NT2/D1 (cell line): ENCODE results near the gene RPP25L.
"Not testable (repeated sequence)": the region's sequence is repeated elsewhere in the genome, so short reads cannot be mapped to it uniquely, and the experiment has no call there.

Source experiments
- DNase-seq: peaks from one replicate; pipeline ENCODE4 v3.0.0-alpha.2; 2011; ENCODE audit warnings: low read depth, low spot score
- H3K27me3 ChIP-seq: 2 replicates; pipeline ENCODE4 v1.6.0; 2011; ENCODE audit warnings: mild to moderate bottlenecking; ENCODE audit not compliant: insufficient read length, insufficient read depth
- H3K36me3 ChIP-seq: 2 replicates; pipeline ENCODE4 v1.6.1; 2011; ENCODE audit warnings: mild to moderate bottlenecking, low read length, mixed read lengths; ENCODE audit not compliant: insufficient read depth, insufficient read length
- H3K4me1 ChIP-seq: 2 replicates; pipeline ENCODE4 v1.5.1; 2011; ENCODE audit not compliant: insufficient read depth, insufficient read length
- H3K4me3 ChIP-seq: 2 replicates; pipeline ENCODE4 v1.5.1; 2011; ENCODE audit warnings: low read depth; ENCODE audit not compliant: insufficient read length
- H3K9ac ChIP-seq: 2 replicates; pipeline ENCODE4 v1.6.0; 2011; ENCODE audit warnings: low read depth; ENCODE audit not compliant: insufficient read length
- H3K9me3 ChIP-seq: 2 replicates; pipeline ENCODE4 v1.5.1; 2011; ENCODE audit warnings: mild to moderate bottlenecking, low read length; ENCODE audit not compliant: insufficient read depth
- SUZ12 ChIP-seq: IDR thresholded peaks from 2 replicates; pipeline ENCODE4 v1.6.1; 2011; ENCODE audit not compliant: insufficient read length, insufficient read depth; ENCODE audit errors: extremely low read depth
- YY1 ChIP-seq: IDR thresholded peaks from 2 replicates; pipeline ENCODE4 v1.6.1; 2011; ENCODE audit not compliant: insufficient read length, insufficient read depth
- ZNF274 ChIP-seq: IDR thresholded peaks from 2 replicates; pipeline ENCODE4 v1.6.1; 2011; ENCODE audit warnings: mild to moderate bottlenecking, low read depth, low read length

The RPP25L gene

GRCh38 chr9:34647084-34647403, 35.1 kb upstream of the RPP25L start:
- Histone ChIP-seq H3K36me3 (peaks cover 39% of the 10 kb centered on the region), H3K9me3 (no peaks in the 10 kb centered on the region), H3K27me3 (no peaks in the 10 kb centered on the region), H3K4me1 (peaks cover 16% of the 10 kb centered on the region), H3K4me3 (peak overlapping the region; percentile 78), H3K9ac (peak overlapping the region; percentile 92)
- DNase-seq = no peak
- TF ChIP-seq ZNF274 (no peak), YY1 (no peak), SUZ12 (no peak)

- peak; percentile 84 for DNase-seq
- Histone ChIP-seq H3K27me3 (no peaks in the 10 kb centered on the region), H3K4me3 (peak within 1 kb of the TSS; percentile 78), H3K9ac (peak within 1 kb of the TSS; percentile 92), H3K36me3 (peaks cover 39% of the 10 kb centered on the region), H3K4me1 (peaks cover 16% of the 10 kb centered on the region), H3K9me3 (no peaks in the 10 kb centered on the region)
- TF ChIP-seq YY1 = no peak
- TF ChIP-seq SUZ12 = no peak
- TF ChIP-seq ZNF274 = no peak
Observed at GRCh38 chr9:34646211-34647083, 34.5 kb upstream of the RPP25L start, which contains the start of gene GALT. GALT (plus strand) TSS chr9:34646675; CDS start chr9:34646705, 30 bp downstream.

GRCh38 chr9:34644766-34645314, 32.9 kb upstream of the RPP25L start:
- no peak for TF ChIP-seq SUZ12
- no peak for TF ChIP-seq YY1
- TF ChIP-seq ZNF274 = no peak
- Histone ChIP-seq H3K4me1 (peaks cover 12% of the 10 kb centered on the region), H3K36me3 (peaks cover 26% of the 10 kb centered on the region), H3K9me3 (no peaks in the 10 kb centered on the region), H3K4me3 (no peak overlapping the region), H3K9ac (no peak overlapping the region), H3K27me3 (no peaks in the 10 kb centered on the region)
- no peak for DNase-seq

- TF ChIP-seq YY1 = no peak
- TF ChIP-seq ZNF274 = no peak
- TF ChIP-seq SUZ12 = no peak
- Histone ChIP-seq H3K36me3 (peaks cover 4% of the 10 kb centered on the region), H3K4me3 (no peak overlapping the region), H3K27me3 (no peaks in the 10 kb centered on the region), H3K4me1 (peaks cover 9% of the 10 kb centered on the region), H3K9ac (no peak overlapping the region), H3K9me3 (no peaks in the 10 kb centered on the region)
- no peak for DNase-seq
Observed at GRCh38 chr9:34642679-34643078, 30.8 kb upstream of the RPP25L start.

GRCh38 chr9:34639322-34639721, 27.4 kb upstream of the RPP25L start:
- H3K4me1 ChIP-seq = peaks cover 12% of the 10 kb centered on the region
- not testable (repeated sequence) for H3K27me3 ChIP-seq, H3K4me3 ChIP-seq, H3K9me3 ChIP-seq, H3K9ac ChIP-seq, DNase-seq
- peaks cover 18% of the 10 kb centered on the region for H3K36me3 ChIP-seq

GRCh38 chr9:34638138-34638445, 26.2 kb upstream of the RPP25L start:
- no peaks in the 10 kb centered on the region for H3K27me3 ChIP-seq
- peaks cover 18% of the 10 kb centered on the region for H3K36me3 ChIP-seq
- H3K9me3 ChIP-seq = no peaks in the 10 kb centered on the region
- peaks cover 15% of the 10 kb centered on the region for H3K4me1 ChIP-seq
- TF ChIP-seq ZNF274 = no peak
- no peak for TF ChIP-seq SUZ12
- TF ChIP-seq YY1 = no peak
- no peak for DNase-seq
- peak overlapping the region; percentile 94 for H3K4me3 ChIP-seq
- H3K9ac ChIP-seq = peak overlapping the region; percentile 58

- DNase-seq = peak; percentile 86
- no peaks in the 10 kb centered on the region for H3K9me3 ChIP-seq
- TF ChIP-seq SUZ12 = no peak
- TF ChIP-seq YY1 = no peak
- TF ChIP-seq ZNF274 = no peak
- no peaks in the 10 kb centered on the region for H3K27me3 ChIP-seq
- H3K4me1 ChIP-seq = peaks cover 15% of the 10 kb centered on the region
- peaks cover 18% of the 10 kb centered on the region for H3K36me3 ChIP-seq
- peak within 1 kb of the TSS; percentile 99 for H3K9ac ChIP-seq
- peak within 1 kb of the TSS; percentile 94 for H3K4me3 ChIP-seq
Observed at GRCh38 chr9:34637356-34638137, 25.6 kb upstream of the RPP25L start, which contains the start of gene SIGMAR1. SIGMAR1 (minus strand) TSS chr9:34637787; CDS start chr9:34637697, 90 bp downstream.
